Measurements from ENCODE around the gene CYTH2. TPM values are rescaled to one million over a fixed set of nuclear protein-coding genes. Genes with fewer than 3 reads are reported as not detected.

The CYTH2 gene
- polyA plus RNA-seq, 4 donors, result 44.3 to 55.1 (median 54.8) TPM

GRCh38 chr19:48490981-48491792, 22.0 kb downstream of the CYTH2 start:
- Histone ChIP-seq H3K4me3 (ENCODE audit: low read depth in 1 of 3, low read length in 3 of 3) (peak overlapping the region in 1 of 3 donors; percentile 3), H3K4me1 (ENCODE audit: control insufficient read depth in 3 of 3, insufficient read depth in 2 of 3, low read depth in 1 of 3, low read length in 2 of 3) (peaks cover 0 to 49% (median 11%) of the 10 kb centered on the region in 3 donors), H3K27ac (ENCODE audit: low read depth in 1 of 3, low read length in 2 of 3) (peak overlapping the region in 1 of 3 donors; percentile 0), H3K27me3 (ENCODE audit: control insufficient read depth in 3 of 3, insufficient read depth in 3 of 3, low read length in 3 of 3) (peaks cover 0 to 18% (median 0%) of the 10 kb centered on the region in 3 donors), H3K9me3 (ENCODE audit: control insufficient read depth in 2 of 2, insufficient read depth in 1 of 2, low read depth in 1 of 2, low read length in 1 of 2) (no peaks in the 10 kb centered on the region), H3K36me3 (ENCODE audit: control insufficient read depth in 3 of 3, insufficient read depth in 2 of 3, low read depth in 1 of 3, low read length in 3 of 3) (no peaks in the 10 kb centered on the region)
- DNase-seq (peak; percentile 61 to 64), FAIRE-seq (no peak)
- 6 to 16% (median 14%) methylated on average over 33 to 50 of the region's 50 CpGs for WGBS, 3 donors

DNA sequence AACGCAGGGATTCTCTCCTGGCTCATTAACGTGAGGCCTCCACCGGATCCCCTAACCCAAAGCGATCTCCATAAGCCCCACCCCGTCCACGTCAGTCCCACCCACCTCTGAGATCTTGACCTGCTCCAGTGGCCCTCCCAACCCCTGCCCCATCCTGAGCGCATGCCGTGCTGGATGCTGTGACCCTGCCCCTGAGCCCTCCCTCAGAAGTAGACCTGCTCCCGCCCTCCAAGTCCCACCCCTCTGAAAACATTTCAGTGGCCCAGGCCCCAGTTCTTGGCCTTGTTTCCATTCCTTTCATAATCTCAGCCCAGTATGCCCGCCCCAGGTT, 22.6 kb downstream of the CYTH2 start:
- FAIRE-seq (no peak), DNase-seq (no peak)
- Histone ChIP-seq H3K9me3 (ENCODE audit: control insufficient read depth in 2 of 2, insufficient read depth in 1 of 2, low read depth in 1 of 2, low read length in 1 of 2) (no peaks in the 10 kb centered on the region), H3K36me3 (ENCODE audit: control insufficient read depth in 3 of 3, insufficient read depth in 2 of 3, low read depth in 1 of 3, low read length in 3 of 3) (no peaks in the 10 kb centered on the region), H3K27ac (ENCODE audit: low read depth in 1 of 3, low read length in 2 of 3) (no peak overlapping the region), H3K27me3 (ENCODE audit: control insufficient read depth in 3 of 3, insufficient read depth in 3 of 3, low read length in 3 of 3) (peaks cover 0 to 18% (median 0%) of the 10 kb centered on the region in 3 donors), H3K4me3 (ENCODE audit: low read depth in 1 of 3, low read length in 3 of 3) (no peak overlapping the region), H3K4me1 (ENCODE audit: control insufficient read depth in 3 of 3, insufficient read depth in 2 of 3, low read depth in 1 of 3, low read length in 2 of 3) (peaks cover 0 to 49% (median 11%) of the 10 kb centered on the region in 3 donors)
- WGBS, 3 donors, result 34 to 53% (median 46%) methylated on average over 9 to 10 of the region's 10 CpGs

DNA sequence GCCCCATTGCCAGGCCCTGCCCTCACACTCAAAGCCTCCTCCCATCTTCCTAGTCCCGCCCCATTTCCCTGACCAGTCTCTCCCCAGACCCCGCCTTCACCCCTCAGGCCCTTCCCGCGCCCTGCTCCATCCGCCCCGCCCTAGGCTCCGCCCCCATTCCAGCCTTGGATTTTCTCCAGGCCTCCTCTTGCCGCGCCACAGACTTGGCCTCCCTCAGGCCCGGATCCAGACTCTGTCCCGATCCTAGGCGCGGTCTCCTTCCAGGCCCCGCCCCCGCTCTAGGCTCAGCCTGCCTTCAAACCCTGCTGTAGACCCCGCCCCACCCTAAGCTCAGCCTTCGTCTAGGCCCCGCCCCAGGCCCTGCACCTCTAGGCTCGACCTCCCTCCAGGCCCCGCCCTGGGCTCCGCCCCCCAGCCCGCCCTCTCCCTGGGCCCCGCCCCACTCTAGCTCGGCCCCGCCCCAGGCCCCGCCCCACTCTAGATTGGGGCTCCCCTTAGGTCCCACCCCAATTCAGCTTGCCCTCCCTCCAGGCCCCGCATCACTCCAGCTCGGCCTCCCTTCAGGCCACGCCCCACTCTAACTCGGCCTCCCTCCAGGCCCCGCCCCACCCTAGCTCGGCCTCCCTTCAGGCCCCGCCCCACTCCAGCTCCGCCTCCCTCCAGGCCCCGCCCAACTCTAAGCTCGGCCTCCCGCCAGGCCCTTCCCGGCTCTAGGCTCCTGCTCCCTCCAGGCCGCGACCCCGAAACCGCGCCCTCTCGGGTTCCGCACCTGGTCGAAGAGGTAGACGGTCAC, 24.0 kb downstream of the CYTH2 start:
- Histone ChIP-seq H3K4me3 (ENCODE audit: low read depth in 1 of 3, low read length in 3 of 3) (peak overlapping the region in 2 of 3 donors; percentile 55 to 77), H3K27ac (ENCODE audit: low read depth in 1 of 3, low read length in 2 of 3) (peak overlapping the region; percentile 38 to 90 (median 85)), H3K27me3 (ENCODE audit: control insufficient read depth in 3 of 3, insufficient read depth in 3 of 3, low read length in 3 of 3) (peaks cover 0 to 20% (median 0%) of the 10 kb centered on the region in 3 donors), H3K36me3 (ENCODE audit: control insufficient read depth in 3 of 3, insufficient read depth in 2 of 3, low read depth in 1 of 3, low read length in 3 of 3) (no peaks in the 10 kb centered on the region), H3K9me3 (ENCODE audit: control insufficient read depth in 2 of 2, insufficient read depth in 1 of 2, low read depth in 1 of 2, low read length in 1 of 2) (no peaks in the 10 kb centered on the region), H3K4me1 (ENCODE audit: control insufficient read depth in 3 of 3, insufficient read depth in 2 of 3, low read depth in 1 of 3, low read length in 2 of 3) (peaks cover 0 to 50% (median 11%) of the 10 kb centered on the region in 3 donors)
- WGBS, 3 donors, result 2 to 4% (median 3%) methylated on average over 33 to 47 of the region's 47 CpGs
- FAIRE-seq (no peak), DNase-seq (peak; percentile 97 to 99)

DNA sequence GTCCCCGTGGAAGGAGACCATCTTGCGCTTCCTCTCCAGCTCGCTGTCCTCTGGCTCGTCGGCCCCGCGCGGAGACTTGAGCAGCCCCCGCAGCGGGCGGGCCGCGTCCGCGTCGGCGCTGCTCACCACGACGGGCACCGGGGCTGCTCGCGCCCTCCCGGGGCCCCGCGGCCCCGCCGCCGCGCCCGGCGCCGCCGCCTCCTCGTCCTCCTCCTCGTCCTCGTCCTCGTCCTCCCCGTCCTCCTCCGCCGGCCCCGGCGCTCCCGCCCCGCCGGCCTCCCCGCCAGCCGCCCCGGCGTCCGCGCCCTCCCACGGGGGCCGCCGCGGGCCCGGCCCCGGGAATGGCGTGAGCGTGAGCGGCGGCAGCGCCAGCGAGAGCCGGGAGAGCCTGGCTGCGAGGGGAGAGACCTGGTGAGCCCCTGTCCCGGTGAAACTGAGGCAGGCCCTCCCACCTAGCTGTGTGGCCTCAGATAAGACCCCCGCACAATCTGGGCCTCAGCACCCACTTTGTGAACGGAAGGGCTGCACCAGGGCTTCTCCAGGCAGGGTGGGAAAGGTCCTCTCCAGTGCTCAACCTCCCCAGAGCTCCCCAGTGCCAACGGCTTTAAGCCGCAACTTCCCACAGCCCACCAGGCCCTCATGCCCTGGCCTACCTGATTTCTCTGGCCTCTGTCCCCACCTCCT, 24.7 kb downstream of the CYTH2 start:
- no peaks in the 10 kb centered on the region for H3K9me3 ChIP-seq (ENCODE audit: control insufficient read depth in 2 of 2, insufficient read depth in 1 of 2, low read depth in 1 of 2, low read length in 1 of 2)
- 2 to 4% (median 4%) methylated on average over 22 to 70 of the region's 70 CpGs for WGBS, 3 donors
- H3K27ac ChIP-seq (ENCODE audit: low read depth in 1 of 3, low read length in 2 of 3), result peak overlapping the region; percentile 35 to 85 (median 80)
- DNase-seq, result no peak
- no peak for FAIRE-seq
- peaks cover 0 to 23% (median 0%) of the 10 kb centered on the region in 3 donors for H3K27me3 ChIP-seq (ENCODE audit: control insufficient read depth in 3 of 3, insufficient read depth in 3 of 3, low read length in 3 of 3)
- H3K4me1 ChIP-seq (ENCODE audit: control insufficient read depth in 3 of 3, insufficient read depth in 2 of 3, low read depth in 1 of 3, low read length in 2 of 3), result peaks cover 0 to 46% (median 9%) of the 10 kb centered on the region in 3 donors
- peak overlapping the region in 2 of 3 donors; percentile 55 to 77 for H3K4me3 ChIP-seq (ENCODE audit: low read depth in 1 of 3, low read length in 3 of 3)
- no peaks in the 10 kb centered on the region for H3K36me3 ChIP-seq (ENCODE audit: control insufficient read depth in 3 of 3, insufficient read depth in 2 of 3, low read depth in 1 of 3, low read length in 3 of 3)

- FAIRE-seq (no peak), DNase-seq (peak; percentile 65 to 80)
- Histone ChIP-seq H3K27me3 (ENCODE audit: control insufficient read depth in 3 of 3, insufficient read depth in 3 of 3, low read length in 3 of 3) (peaks cover 0 to 31% (median 0%) of the 10 kb centered on the region in 3 donors), H3K27ac (ENCODE audit: low read depth in 1 of 3, low read length in 2 of 3) (peak overlapping the region in 2 of 3 donors; percentile 27 to 66), H3K4me1 (ENCODE audit: control insufficient read depth in 3 of 3, insufficient read depth in 2 of 3, low read depth in 1 of 3, low read length in 2 of 3) (peaks cover 0 to 37% (median 9%) of the 10 kb centered on the region in 3 donors), H3K36me3 (ENCODE audit: control insufficient read depth in 3 of 3, insufficient read depth in 2 of 3, low read depth in 1 of 3, low read length in 3 of 3) (no peaks in the 10 kb centered on the region), H3K4me3 (ENCODE audit: low read depth in 1 of 3, low read length in 3 of 3) (no peak overlapping the region), H3K9me3 (ENCODE audit: control insufficient read depth in 2 of 2, insufficient read depth in 1 of 2, low read depth in 1 of 2, low read length in 1 of 2) (no peaks in the 10 kb centered on the region)
- WGBS, 3 donors, result 51 to 57% (median 54%) methylated on average over 6 of the region's 6 CpGs
Observed at GRCh38 chr19:48495396-48495795, 26.2 kb downstream of the CYTH2 start.

- Histone ChIP-seq H3K4me3 (ENCODE audit: low read depth in 1 of 3, low read length in 3 of 3) (peak overlapping the region in 2 of 3 donors; percentile 5 to 35), H3K9me3 (ENCODE audit: control insufficient read depth in 2 of 2, insufficient read depth in 1 of 2, low read depth in 1 of 2, low read length in 1 of 2) (no peaks in the 10 kb centered on the region), H3K36me3 (ENCODE audit: control insufficient read depth in 3 of 3, insufficient read depth in 2 of 3, low read depth in 1 of 3, low read length in 3 of 3) (no peaks in the 10 kb centered on the region), H3K27ac (ENCODE audit: low read depth in 1 of 3, low read length in 2 of 3) (no peak overlapping the region), H3K27me3 (ENCODE audit: control insufficient read depth in 3 of 3, insufficient read depth in 3 of 3, low read length in 3 of 3) (peaks cover 0 to 25% (median 0%) of the 10 kb centered on the region in 3 donors), H3K4me1 (ENCODE audit: control insufficient read depth in 3 of 3, insufficient read depth in 2 of 3, low read depth in 1 of 3, low read length in 2 of 3) (peaks cover 0 to 31% (median 3%) of the 10 kb centered on the region in 3 donors)
- no peak for FAIRE-seq
- no peak for DNase-seq
- WGBS, 3 donors, result 21 to 56% (median 33%) methylated on average over 37 to 45 of the region's 45 CpGs
Observed at GRCh38 chr19:48496959-48497727, 28.0 kb downstream of the CYTH2 start.

DNA sequence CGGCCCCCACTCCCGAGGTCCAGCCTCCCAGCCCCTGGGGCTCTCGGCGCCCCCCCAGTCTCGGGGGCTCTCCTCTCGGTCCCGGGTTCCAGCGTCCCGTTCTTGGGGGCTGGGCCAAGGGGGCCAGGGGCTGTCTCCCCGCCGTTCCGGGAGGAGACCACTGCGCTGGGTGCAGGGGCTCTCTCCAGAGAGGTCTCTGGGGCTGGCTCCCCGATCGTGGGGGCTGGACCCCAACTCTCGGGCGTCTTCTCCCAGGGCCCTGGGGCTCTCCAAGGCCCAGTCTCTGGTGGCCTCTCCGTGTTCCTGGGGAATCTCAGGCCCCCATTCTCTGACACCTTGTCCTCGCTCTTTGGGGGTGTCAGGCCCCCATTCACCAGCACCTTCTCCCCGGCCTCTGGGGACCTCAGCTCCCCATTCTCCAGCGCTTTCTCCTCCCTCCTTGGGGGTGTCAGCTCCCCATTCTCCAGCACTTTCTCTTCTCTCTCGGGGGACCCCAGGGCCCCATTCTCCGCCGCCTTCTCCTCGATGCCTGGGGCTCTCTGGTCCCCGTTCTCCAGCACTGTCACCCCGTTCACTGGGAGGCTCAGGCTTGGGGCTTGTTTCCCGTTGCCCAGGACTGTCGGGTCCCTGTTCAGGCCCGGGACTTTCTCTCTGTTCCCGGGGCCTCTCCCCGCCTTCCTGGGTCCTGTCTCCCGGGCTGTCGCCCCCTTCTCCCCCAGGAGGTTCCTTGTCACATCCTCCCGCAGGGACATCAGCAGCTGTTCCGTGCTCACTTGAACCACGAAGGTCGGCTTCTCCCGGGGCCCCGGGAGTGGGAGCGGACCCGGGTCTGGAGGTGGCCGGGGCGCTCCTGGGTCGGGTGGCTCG, 28.8 kb downstream of the CYTH2 start:
- no peaks in the 10 kb centered on the region for H3K9me3 ChIP-seq (ENCODE audit: control insufficient read depth in 2 of 2, insufficient read depth in 1 of 2, low read depth in 1 of 2, low read length in 1 of 2)
- peaks cover 0 to 31% (median 5%) of the 10 kb centered on the region in 3 donors for H3K4me1 ChIP-seq (ENCODE audit: control insufficient read depth in 3 of 3, insufficient read depth in 2 of 3, low read depth in 1 of 3, low read length in 2 of 3)
- H3K36me3 ChIP-seq (ENCODE audit: control insufficient read depth in 3 of 3, insufficient read depth in 2 of 3, low read depth in 1 of 3, low read length in 3 of 3), result no peaks in the 10 kb centered on the region
- WGBS, 3 donors, result 31 to 66% (median 48%) methylated on average over 28 to 46 of the region's 46 CpGs
- peak overlapping the region in 1 of 3 donors; percentile 35 for H3K4me3 ChIP-seq (ENCODE audit: low read depth in 1 of 3, low read length in 3 of 3)
- no peak overlapping the region for H3K27ac ChIP-seq (ENCODE audit: low read depth in 1 of 3, low read length in 2 of 3)
- DNase-seq, result no peak
- peaks cover 0 to 24% (median 0%) of the 10 kb centered on the region in 3 donors for H3K27me3 ChIP-seq (ENCODE audit: control insufficient read depth in 3 of 3, insufficient read depth in 3 of 3, low read length in 3 of 3)
- no peak for FAIRE-seq
